Activated CD8-positive, alpha-beta memory T cell treated with anti-CD3 and anti-CD28 coated beads, Interleukin-2, amount 50 U/mL, for 48 hours (primary cell): ENCODE measurements around the gene NANOS3.
A peak's percentile ranks its signal among the peaks of the same experiment; 100 is the strongest.
"Not testable (repeated sequence)": the region's sequence is repeated elsewhere in the genome, so short reads cannot be mapped to it uniquely, and the experiment has no call there.

Experiments
- DNase-seq: peaks from one replicate; pipeline ENCODE4 v3.0.0-alpha.2; 2020

Gene NANOS3

GRCh38 chr19:13887018-13887436, 10.1 kb downstream of the NANOS3 start:
- DNase-seq, result peak; percentile 60

- DNase-seq, result no peak
These were observed 10.6 kb downstream of the NANOS3 start for GRCh38 chr19:13887517-13887916.

GRCh38 chr19:13888281-13888680, 11.3 kb downstream of the NANOS3 start:
- no peak for DNase-seq

GRCh38 chr19:13890136-13890535, 13.2 kb downstream of the NANOS3 start:
- no peak for DNase-seq

GRCh38 chr19:13892870-13893269, 15.9 kb downstream of the NANOS3 start:
- no peak for DNase-seq

- no peak for DNase-seq
These were observed 17.6 kb downstream of the NANOS3 start for GRCh38 chr19:13894552-13894951.

GRCh38 chr19:13896227-13896626, 19.3 kb downstream of the NANOS3 start:
- DNase-seq, result no peak

- DNase-seq, result no peak
These were observed 22.5 kb downstream of the NANOS3 start for GRCh38 chr19:13899393-13899792.

GRCh38 chr19:13899912-13900584, 23.1 kb downstream of the NANOS3 start:
- DNase-seq, result no peak

GRCh38 chr19:13902993-13903555, 26.1 kb downstream of the NANOS3 start:
- no peak for DNase-seq

GRCh38 chr19:13905634-13906520, 28.9 kb downstream of the NANOS3 start, which contains the start of the genes BRME1 and CC2D1A:
Gene BRME1 (minus strand): TSS chr19:13906117. CDS start chr19:13904892, 1,225 bp downstream.
Gene CC2D1A (plus strand): TSS chr19:13906201. CDS start chr19:13906442, 241 bp downstream.
- peak; percentile 98 for DNase-seq

GRCh38 chr19:13906521-13906904, 29.6 kb downstream of the NANOS3 start:
- no peak for DNase-seq

GRCh38 chr19:13906910-13907309, 30.0 kb downstream of the NANOS3 start:
- DNase-seq, result no peak

GRCh38 chr19:13908674-13909073, 31.7 kb downstream of the NANOS3 start:
- no peak for DNase-seq

GRCh38 chr19:13909430-13909829, 32.5 kb downstream of the NANOS3 start:
- no peak for DNase-seq

GRCh38 chr19:13913352-13913751, 36.4 kb downstream of the NANOS3 start:
- DNase-seq, result no peak

GRCh38 chr19:13914777-13915176, 37.8 kb downstream of the NANOS3 start:
- no peak for DNase-seq

GRCh38 chr19:13917888-13918406, 41.0 kb downstream of the NANOS3 start:
- no peak for DNase-seq

GRCh38 chr19:13918726-13919411, 41.9 kb downstream of the NANOS3 start:
- no peak for DNase-seq

- no peak for DNase-seq
These were observed 43.6 kb downstream of the NANOS3 start for GRCh38 chr19:13920524-13920923.

GRCh38 chr19:13920940-13921747, 44.2 kb downstream of the NANOS3 start:
- no peak for DNase-seq

- DNase-seq, result not testable (repeated sequence)
These were observed 45.2 kb downstream of the NANOS3 start for GRCh38 chr19:13922118-13922517.
